ENCODE measurements around the gene OR51G2. TPM values are rescaled to one million over a fixed set of nuclear protein-coding genes. Genes with fewer than 3 reads are reported as not detected.

The OR51G2 gene
- total RNA-seq, 1 experiment from 2014 or later: not detected

GRCh38 chr11:4903484-4903883 lies 15.7 kb downstream of the OR51G2 start, which contains the start of gene OR51A7:
Gene OR51A7 (plus strand): TSS chr11:4903783. CDS start chr11:4907370, 3,587 bp downstream.
- H2AFZ ChIP-seq (ENCODE audit: low read depth, low read length, poor library complexity, severe bottlenecking): no peak within 1 kb of the TSS
- BruUV-seq (replicated peaks): no TSS peak
- H3K9me3 ChIP-seq (ENCODE audit: control insufficient read depth in 1 of 2, insufficient read depth in 1 of 2, low read depth in 1 of 2, low read length in 2 of 2): no peaks in the 10 kb centered on the region
- ATAC-seq: no peak
- peaks cover 14% of the 10 kb centered on the region; the same call in 1 of the 2 replicates for H3K27me3 ChIP-seq (ENCODE audit: insufficient read depth, low read length)
- H3K36me3 ChIP-seq (ENCODE audit: control insufficient read depth in 1 of 2, insufficient read depth in 2 of 2, low read length in 2 of 2): no peaks in the 10 kb centered on the region
- H3K79me2 ChIP-seq (ENCODE audit: insufficient read depth, low read length): no peaks in the 10 kb centered on the region
- no peak within 1 kb of the TSS for H3K9ac ChIP-seq (ENCODE audit: low read length)
- POLR2A ChIA-PET: no interaction called here
- no peak within 1 kb of the TSS for H3K4me3 ChIP-seq (replicated peaks in 1 of 2; ENCODE audit: low read depth in 1 of 2, low read length in 2 of 2)
- TF ChIP-seq REST (IDR thresholded peaks at IDR 0.05; ENCODE audit: low read depth) (no peak), CTCF (IDR thresholded peaks at IDR 0.05 in 2 of 3, conservative IDR thresholded peaks at IDR 0.05 in 1 of 3; ENCODE audit: borderline replicate concordance in 1 of 3, insufficient read depth in 1 of 3, low read depth in 2 of 3, low read length in 2 of 3) (no peak), CBX3 (IDR thresholded peaks at IDR 0.05; ENCODE audit: low read depth) (no peak), RAD21 (IDR thresholded peaks at IDR 0.05; ENCODE audit: low read depth) (no peak), POLR2AphosphoS5 (IDR thresholded peaks at IDR 0.05; ENCODE audit: low read depth, low read length) (no peak), ZNF274 (IDR thresholded peaks at IDR 0.05; ENCODE audit: low read depth, low read length) (no peak), SRF (IDR thresholded peaks at IDR 0.05; ENCODE audit: low read depth) (no peak), CEBPB (IDR thresholded peaks at IDR 0.05; ENCODE audit: low read depth) (no peak), SP1 (IDR thresholded peaks at IDR 0.05; ENCODE audit: low read depth) (no peak), JUND (IDR thresholded peaks at IDR 0.05) (no peak)
- RAD21 ChIA-PET (ENCODE audit: low non-redundant PET in 1 of 2, low total read pairs in 2 of 2, uncharacterized antibody in 2 of 2, unreplicated experiment in 2 of 2): no interaction called here
- no peaks in the 10 kb centered on the region for H3K4me1 ChIP-seq (ENCODE audit: control insufficient read depth in 1 of 2, insufficient read depth in 2 of 2, low read length in 2 of 2)
- intact Hi-C loops (cut with micrococcal nuclease): no loop called here
- no peak for DNase-seq (ENCODE audit: low read depth, low spot score)
- no peaks in the 10 kb centered on the region for H4K20me1 ChIP-seq (ENCODE audit: insufficient read depth)
- H3K4me2 ChIP-seq (ENCODE audit: low read length): no peak within 1 kb of the TSS
- H3K27ac ChIP-seq (ENCODE audit: low read depth, low read length): no peak within 1 kb of the TSS
- CTCF ChIA-PET: no interaction called here
- no peaks in the 10 kb centered on the region for H3K9me2 ChIP-seq (ENCODE audit: insufficient read depth)
